Measurements from ENCODE around the gene RNF166. TPM values are rescaled to one million over a fixed set of nuclear protein-coding genes. Genes with fewer than 3 reads are reported as not detected.

Gene RNF166
- total RNA-seq, 1 experiment from 2014 or later: 46.2 TPM

GRCh38 chr16:88713568-88714419 lies 7.6 kb upstream of the RNF166 start (continued):
- TF ChIP-seq AFF4 (CRISPR knock-in tag; IDR thresholded peaks at IDR 0.05; ENCODE audit: borderline replicate concordance): no peak
- no peak for TF ChIP-seq PRDM15 (CRISPR knock-in tag; IDR thresholded peaks at IDR 0.05)
- no peak for TF ChIP-seq ELF4 (CRISPR knock-in tag; IDR thresholded peaks at IDR 0.05; ENCODE audit: low read depth)
- no peak for TF ChIP-seq E2F1 (CRISPR knock-in tag; IDR thresholded peaks at IDR 0.05)
- no peak for TF ChIP-seq ZMAT4 (CRISPR knock-in tag; IDR thresholded peaks at IDR 0.05)
- TF ChIP-seq GTF2I (CRISPR knock-in tag; conservative IDR thresholded peaks at IDR 0.05): no peak
- no peak for TF ChIP-seq MLX (CRISPR knock-in tag; IDR thresholded peaks at IDR 0.05)
- TF ChIP-seq ZNF671 (CRISPR knock-in tag; IDR thresholded peaks at IDR 0.05): no peak

GRCh38 chr16:88713054-88713453 lies 6.8 kb upstream of the RNF166 start:
- Mint-ChIP-seq H3K27ac (no peak overlapping the region), H3K4me1 (no peaks in the 10 kb centered on the region), H3K4me3 (no peak overlapping the region), H3K27me3 (ENCODE audit: low read depth) (no peaks in the 10 kb centered on the region), H3K9me3 (no peaks in the 10 kb centered on the region), H3K36me3 (peaks cover 6% of the 10 kb centered on the region)
- ATAC-seq: no peak
- no peak for DNase-seq (ENCODE audit: low spot score)
- TF ChIP-seq SMAD4 (CRISPR knock-in tag; IDR thresholded peaks at IDR 0.05) (no peak), ZNF671 (CRISPR knock-in tag; IDR thresholded peaks at IDR 0.05) (no peak), ATF1 (CRISPR knock-in tag; IDR thresholded peaks at IDR 0.05) (no peak), FOXJ3 (CRISPR knock-in tag; IDR thresholded peaks at IDR 0.05; ENCODE audit: borderline replicate concordance) (no peak), ZNF532 (CRISPR knock-in tag; IDR thresholded peaks at IDR 0.05; ENCODE audit: borderline replicate concordance) (no peak), AR (CRISPR knock-in tag; IDR thresholded peaks at IDR 0.05) (no peak), FOXP1 (CRISPR knock-in tag; IDR thresholded peaks at IDR 0.05; ENCODE audit: borderline replicate concordance) (no peak), SMAD3 (CRISPR knock-in tag; IDR thresholded peaks at IDR 0.05; ENCODE audit: borderline replicate concordance) (no peak), TEAD1 (CRISPR knock-in tag; IDR thresholded peaks at IDR 0.05) (no peak)
- ChIA-PET CTCF (interaction anchor here (1.3 to 3.9 kb wide), 3 partner anchors 24 to 30 kb away, joined by 3 to 23 read pairs (median 4); no protein-coding TSS in a partner anchor), POLR2A (no interaction called here)

Measured in WTC11 (cell line).